Nucleus accumbens (tissue), 56 donors: ENCODE results near the gene AGFG2.

ENCODE experiments used
- DNase-seq, 56 donors: peaks; one replicate each; lab custom pipeline; 2025; lab: John Stamatoyannopoulos, UW

The AGFG2 gene

DNA sequence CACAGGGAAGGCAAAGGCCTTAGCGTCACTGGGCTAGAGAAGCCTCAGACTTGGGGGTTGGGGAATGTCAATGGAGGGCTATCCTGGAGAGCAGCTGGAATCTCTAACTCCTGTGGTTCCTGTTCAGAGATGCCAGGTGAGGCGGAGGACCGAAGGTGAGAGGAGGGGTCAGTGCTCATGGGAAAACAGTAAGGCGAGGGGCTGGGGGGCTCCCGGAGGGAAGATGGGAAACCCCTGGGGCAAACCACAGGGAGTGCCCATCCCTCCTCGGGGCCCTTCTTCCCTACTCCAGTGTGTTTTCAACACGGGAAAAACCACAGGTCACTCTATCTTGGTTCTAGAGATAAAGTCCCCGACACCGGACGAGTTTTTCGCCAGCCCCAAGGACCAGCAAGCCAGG lies 43.6 kb downstream of the AGFG2 start:
- DNase-seq: no peak

DNA sequence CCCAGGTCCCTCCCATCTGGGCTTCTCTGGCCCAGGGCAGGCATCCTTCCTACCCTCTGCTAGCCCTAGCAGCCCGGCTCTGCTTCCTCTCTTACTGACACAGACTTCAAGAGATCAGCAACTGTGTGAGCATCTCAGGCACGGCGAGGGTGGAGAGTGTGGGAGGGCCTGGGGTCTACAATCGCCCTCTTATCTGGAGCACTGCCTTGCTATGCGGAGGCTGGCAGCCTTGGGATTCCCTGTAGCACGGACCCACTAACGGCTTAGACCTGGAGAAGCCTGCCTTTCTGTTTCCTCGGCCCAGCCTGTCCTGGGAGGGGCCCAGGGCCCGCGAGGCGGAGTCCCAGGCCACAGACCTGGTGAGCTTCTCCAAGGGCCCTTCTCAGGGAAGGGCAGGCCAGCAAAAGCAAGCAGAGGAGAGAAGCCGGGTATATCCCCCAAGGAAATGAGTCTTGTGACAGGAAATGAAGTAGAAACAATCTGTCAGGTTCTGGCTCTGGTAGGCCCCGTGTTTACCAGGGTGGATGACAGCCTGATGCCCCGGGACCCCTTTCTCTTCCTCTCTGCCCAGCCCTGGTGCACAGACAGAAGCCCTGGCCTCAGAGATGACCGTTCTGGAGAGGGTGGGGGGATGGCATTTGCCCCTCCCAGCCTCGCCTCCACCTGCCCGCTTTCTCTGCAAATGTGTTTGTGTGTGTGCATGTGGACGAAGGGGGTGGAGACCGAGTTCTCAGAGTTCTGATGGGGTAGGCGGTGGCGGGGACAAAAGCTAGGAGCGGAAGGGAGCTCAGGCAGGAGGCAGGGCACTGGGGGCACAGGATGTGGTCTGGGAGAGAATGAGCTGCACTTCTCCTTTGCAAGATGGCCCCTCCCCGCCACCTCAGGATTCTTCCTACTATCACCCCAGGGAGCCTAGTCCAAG lies 44.4 kb downstream of the AGFG2 start:
- DNase-seq: peak in 15 of 56 donors; percentile 4 to 39 (median 20)

DNA sequence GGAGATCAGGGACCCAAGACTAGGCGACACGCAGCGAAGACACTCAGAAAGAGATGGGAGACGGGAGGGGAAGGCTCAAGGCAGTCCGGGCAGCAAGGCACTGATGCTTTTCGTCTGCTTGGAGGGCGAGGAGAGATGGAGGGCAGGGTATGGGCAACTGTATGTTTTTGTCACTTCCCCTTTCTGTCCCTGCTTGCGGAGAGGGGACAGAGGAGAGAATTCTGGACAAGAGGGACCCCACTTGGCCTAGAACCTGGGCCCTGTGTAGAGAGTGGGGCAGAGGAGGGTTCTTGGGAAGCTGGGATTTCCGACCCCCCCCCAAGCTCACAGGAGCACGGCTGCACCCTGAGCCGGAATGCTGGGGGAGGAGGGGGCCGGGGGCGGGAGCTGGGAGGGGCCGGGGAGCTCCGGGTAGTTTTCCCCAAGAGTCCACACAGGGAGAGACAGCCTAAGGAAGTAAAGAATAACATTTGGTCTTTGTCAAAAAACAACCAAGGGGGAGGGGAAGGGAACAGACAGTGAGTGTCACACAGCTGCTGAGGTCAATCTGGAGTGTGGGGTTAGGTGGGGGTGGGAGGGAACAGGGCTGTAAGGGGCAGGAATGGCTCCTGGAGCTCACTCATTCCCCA lies 45.2 kb downstream of the AGFG2 start:
- DNase-seq: no peak

DNA sequence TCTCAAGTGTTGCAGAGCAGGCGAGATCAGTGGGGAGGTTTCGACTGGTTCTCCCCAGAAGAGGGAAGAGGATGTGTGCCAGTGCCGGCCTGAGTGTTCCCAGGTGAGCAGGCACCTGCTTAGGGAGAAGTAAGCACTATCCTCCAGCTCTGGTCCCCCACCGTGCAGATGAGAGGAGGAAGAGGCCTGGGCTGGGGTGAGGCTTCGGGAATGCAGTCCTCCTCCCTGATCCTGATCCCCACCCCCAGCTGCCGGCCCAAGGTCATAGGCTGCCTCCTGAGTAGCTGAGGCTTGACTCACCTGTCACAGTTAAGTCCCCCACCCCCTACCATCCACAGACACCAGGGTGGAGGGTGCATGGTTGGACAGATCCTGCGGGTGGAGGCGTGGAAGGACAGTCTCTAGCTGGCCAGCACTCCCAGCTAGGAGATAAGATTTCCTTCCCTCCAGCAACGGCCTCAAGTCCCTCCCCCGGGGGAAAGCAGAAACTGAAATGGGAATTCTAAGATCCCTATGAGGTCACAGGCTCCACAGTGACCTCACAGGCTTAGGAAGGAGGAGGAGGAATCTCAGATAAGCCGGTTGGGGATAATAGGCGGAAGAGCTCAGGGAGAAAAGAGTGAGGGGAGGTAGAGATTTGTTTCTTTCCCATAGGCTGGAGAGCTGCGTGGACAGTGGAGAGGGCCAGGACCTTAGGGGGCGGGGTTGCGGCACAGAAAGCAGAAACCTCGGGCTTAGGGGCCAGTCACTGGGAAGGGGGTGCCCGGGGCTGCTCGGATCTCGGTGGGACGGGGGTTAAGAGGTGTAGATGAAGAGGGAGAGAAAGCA lies 45.9 kb downstream of the AGFG2 start:
- DNase-seq: no peak

DNA sequence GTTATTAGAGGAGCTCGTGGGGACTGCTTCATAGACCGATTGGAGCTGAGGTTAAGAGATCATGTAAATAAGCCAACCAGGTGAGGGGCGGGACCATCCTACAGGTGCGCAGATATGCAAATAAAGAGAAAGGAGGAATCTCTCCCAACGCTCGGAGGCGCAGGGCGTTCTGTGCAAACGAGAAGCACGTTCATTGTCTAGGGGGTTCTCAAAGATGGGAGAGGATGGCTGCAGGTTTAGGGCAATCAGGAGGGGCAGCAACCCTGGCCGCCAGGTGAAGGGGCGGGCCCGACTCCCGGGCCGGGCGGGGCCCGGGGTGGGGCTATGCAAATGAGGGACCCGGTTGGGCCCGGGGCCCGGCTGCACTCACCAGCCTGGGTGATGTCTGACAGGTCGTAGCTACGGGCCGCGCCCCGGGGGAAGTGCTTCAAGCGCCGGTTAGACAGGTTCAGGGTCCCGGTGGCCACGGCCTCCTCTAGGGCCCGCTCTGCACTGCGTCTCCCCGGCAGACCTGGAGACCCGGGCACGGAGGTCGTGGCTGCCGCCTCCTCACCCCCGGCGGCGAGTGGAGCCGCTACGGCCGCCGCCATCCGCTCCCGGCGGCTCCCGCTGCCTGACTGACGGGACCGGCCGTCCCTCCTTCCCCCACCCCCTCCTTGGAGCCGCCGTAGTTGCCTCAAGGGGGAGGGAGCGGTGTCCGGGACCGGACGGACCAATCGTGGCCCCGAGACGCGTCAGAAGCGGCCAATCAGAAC lies 46.7 kb downstream of the AGFG2 start, which contains the start of gene LRCH4:
Gene LRCH4, minus strand, starts transcription at position 619 of the 755 bp plus-strand sequence. Its CDS starts 29 bp downstream, at position 590.
- DNase-seq: peak in 10 of 56 donors; percentile 44 to 71 (median 62)

DNA sequence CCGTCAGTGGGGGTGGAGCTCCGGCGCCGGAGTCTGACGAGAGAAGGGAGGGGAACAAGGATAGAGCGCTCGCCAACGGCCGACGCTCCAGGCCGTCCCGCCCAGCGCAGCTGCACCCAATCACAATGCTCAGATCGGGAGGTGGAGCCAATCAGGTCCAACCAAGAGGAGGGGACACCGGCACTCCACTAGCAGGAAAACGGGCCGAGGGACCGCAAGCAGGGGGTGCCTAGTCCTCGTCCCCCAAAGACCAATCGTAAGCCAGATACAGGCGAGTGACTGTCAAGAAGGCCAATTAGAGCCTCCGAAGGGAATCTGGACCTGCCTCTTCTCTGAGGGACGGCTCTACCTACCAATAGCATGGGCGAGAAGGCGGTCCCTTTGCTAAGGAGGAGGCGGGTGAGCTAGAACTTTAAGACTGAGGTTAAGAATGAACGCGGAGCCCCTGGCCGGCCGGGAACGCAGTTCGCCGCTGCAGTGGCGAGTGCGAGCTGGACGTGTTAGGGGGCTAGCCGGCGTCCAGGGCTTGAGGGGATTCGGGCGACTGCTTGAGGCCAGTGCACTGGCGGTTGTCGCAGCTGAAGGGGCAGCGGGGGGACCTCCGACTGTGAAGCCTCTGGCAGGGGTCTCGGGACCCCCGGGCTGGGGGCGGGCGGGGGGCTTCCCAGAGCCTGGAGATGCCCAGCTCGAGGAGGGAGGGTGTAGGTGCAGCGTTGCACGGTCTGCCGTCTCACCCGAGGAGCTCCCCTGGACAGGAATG lies 47.4 kb downstream of the AGFG2 start, which contains the start of gene FBXO24:
Gene FBXO24, plus strand, starts transcription at position 63 of the 760 bp plus-strand sequence. Its CDS starts 298 bp downstream, at position 361.
- peak; percentile 99 to 100 (median 100) for DNase-seq

DNA sequence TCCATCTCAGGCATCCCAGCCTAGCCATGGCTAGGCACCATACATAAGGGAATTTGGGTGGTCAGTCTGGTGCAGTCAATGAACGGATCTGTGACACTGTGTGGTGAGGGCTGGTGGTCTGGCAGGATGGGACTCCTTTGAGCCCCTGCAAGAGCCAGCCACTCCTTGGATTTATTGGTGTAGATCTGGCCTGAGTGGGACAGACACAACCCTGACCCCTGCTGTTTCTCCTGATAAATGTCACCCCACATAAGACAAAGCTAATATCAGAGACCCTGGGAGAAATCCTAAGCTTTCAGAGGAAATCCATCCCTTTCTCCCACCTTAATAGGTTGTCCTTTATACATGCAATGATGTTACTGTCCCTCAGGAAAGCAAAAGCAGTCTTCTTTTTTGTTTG lies 49.4 kb downstream of the AGFG2 start:
- DNase-seq: no peak

DNA sequence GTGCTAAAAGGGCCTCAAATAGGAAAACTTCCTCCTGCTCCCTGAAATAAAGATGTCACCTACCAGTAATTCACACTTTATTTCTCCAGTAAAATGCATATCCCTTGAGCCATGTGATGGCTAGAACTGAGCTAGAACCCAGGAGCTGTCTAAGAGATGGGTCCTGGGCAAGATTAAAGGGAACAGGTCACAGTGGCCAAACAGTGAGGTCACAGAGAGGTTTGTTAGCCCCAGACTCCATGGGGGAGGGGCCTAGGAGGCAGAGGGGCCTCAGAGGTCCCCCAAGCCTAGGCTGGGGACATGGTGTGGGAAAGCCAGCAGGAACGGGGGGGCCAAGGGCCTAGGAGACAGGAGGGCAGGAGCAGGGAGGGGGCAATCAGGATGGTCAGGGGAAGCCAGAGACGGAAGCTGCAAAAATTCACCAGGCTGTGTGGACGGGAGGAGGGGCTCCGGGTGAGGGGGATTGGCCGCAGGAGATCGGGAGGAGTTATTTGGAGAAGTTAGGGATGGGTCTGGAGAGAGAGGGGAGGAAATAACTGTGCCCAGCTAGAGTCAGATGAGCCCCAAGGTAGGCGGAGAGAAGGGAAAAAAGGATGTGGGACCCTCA lies 50.4 kb downstream of the AGFG2 start:
- DNase-seq: no peak

DNA sequence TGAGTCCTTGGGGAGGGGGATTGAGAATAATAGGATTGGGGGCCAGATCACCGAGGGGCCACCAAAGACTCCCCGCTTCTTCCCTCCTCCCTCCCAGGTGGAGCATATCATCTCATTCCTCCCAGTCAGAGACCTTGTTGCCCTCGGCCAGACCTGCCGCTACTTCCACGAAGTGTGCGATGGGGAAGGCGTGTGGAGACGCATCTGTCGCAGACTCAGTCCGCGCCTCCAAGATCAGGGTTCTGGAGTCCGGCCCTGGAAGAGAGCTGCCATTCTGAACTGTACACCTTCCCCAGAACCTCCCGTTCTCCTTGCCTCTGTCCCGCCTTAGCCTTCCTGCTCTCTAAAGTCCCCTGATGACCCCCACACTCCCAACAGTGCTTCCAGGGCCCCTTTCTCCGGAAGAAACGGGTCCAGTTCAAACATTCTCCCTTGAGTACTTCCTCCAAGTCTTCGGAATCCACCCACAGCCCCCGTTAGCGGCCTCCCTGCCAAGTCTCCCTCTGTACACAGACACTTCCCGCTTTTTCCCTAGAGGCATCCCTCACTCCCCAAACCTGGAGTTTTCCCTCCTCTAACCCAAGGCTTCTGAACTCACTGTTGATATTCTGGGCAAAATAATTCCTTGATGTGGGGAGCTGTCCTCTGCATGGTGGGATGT lies 51.2 kb downstream of the AGFG2 start:
- no peak for DNase-seq

DNA sequence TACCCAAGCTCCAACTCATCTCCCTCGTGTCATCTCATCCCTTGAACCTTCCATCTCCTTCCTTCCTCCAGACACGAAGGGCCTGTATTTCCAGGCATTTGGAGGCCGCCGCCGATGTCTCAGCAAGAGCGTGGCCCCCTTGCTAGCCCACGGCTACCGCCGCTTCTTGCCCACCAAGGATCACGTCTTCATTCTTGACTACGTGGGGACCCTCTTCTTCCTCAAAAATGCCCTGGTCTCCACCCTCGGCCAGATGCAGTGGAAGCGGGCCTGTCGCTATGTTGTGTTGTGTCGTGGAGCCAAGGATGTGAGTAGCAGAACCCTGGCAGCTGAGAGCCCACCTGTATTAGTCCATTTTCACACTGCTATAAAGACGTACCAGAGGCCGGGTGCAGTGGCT lies 52.6 kb downstream of the AGFG2 start:
- no peak for DNase-seq

DNA sequence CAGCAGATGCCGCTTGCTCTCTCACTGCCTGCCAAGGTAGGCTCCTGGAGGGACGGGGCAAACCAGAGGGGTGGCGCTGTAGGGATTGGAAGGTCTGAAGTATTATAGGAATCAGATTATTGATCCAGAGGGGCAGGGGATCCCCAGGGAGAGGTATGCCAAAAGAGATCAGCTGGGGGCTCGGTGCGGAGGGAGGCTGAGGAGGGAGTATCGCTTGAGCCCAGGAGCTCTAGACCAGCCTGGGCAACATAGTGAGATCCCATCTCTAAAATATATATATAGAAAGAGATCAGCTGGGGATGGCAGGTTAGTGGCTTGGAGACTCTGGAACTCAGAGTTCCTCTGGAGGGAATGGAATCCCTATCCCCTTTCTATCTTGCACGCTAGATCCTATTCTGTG lies 56.2 kb downstream of the AGFG2 start:
- DNase-seq: no peak

DNA sequence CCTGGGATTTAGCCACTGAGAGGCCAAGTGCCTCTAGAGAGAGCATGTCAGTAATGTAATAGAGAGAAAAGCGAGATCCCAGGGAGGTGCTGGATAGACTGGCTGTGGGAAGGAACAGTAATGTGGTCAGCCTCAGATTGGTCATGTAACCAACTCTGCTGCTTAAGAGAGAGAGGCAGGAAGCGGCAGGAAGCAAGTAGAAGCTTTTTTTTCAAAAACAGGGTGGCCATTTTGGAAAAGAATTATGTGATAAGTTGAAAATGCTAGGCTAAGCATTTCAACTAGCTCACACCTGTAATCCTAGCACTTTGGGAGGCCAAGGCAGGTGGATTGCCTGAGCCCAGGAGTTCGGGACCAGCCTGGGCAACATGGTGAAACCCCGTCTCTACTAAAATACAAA lies 59.4 kb downstream of the AGFG2 start:
- no peak for DNase-seq

DNA sequence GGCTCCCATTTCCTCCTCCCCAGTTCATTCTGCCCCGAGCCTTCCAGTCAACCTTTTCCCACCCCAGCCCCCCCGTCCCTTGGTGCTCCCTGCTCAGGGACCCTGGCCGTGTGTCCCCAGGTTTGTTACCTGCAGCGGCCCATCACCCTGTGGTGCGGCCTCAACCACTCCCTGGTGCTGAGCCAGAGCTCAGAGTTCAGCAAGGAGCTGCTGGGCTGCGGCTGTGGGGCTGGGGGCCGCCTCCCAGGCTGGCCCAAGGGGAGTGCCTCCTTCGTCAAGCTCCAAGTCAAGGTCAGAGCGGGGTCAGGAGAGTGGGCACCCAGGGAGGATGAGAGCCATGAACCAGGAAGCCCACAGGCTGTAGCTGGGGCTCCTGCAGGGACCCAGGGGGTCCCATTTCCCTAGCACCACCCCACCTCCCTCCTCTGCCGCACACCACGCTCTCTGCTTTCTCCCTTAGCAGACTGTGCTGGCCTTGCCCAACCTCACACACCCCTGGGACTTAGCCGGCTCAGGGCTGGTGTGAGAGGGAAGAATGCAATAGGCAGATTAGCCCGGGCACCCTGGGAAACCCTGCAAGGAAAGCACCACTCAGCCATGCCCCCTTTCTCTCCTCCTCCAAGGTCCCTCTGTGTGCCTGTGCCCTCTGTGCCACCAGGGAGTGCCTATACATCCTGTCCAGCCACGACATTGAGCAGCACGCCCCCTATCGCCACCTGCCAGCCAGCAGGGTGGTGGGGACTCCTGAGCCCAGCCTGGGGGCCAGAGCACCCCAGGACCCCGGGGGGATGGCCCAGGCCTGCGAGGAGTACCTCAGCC lies 61.1 kb downstream of the AGFG2 start:
- no peak for DNase-seq

DNA sequence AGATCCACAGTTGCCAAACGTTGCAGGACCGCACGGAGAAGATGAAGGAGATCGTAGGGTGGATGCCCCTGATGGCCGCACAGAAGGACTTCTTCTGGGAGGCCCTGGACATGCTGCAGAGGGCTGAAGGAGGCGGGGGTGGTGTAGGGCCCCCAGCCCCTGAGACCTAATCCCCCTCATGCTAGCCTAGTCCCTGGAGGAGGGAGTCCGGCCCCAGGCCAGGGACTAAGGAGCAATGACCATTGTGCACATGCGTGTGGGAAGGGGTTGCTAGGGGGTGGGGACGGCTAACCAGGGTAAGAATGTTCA lies 61.7 kb downstream of the AGFG2 start:
- no peak for DNase-seq

DNA sequence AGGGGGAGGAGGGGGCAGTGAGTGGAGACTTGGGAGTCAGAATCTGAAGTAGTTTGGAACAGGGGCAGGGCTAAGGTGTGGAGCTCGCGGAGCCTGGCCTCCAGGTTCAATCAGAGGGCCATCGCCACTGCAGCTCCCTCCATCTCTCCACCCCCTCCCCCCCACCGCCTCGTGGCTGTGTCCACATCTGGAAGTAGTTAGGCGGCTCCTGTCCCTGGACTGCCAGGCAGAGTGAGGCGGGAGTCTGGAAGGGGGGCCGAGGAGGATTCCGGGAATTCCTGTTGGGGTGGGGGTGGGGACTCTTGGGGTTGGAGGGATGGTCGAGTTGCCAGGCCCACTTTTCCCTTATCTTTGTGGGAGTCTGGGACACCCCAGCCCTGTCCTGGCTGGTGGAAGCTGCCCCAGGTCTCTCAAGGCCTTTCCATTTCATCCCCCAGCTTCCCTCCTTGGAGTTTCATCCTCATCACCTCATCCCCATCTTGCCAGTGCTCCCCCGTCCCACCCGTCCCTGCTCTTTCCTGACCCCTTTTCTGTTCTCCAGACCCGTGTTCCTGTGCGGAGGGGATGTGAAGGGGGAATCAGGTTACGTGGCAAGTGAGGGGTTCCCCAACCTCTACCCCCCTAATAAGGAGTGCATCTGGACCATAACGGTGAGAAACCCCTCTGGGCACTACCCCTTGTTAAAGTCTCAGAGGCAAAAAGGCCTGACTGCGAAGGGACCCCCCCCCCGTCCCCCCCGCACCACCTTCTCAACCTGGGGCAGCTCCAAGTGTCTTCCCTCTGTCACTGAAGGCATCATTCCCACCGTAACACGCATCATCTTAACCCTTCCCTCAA lies 64.1 kb downstream of the AGFG2 start:
- DNase-seq: no peak

DNA sequence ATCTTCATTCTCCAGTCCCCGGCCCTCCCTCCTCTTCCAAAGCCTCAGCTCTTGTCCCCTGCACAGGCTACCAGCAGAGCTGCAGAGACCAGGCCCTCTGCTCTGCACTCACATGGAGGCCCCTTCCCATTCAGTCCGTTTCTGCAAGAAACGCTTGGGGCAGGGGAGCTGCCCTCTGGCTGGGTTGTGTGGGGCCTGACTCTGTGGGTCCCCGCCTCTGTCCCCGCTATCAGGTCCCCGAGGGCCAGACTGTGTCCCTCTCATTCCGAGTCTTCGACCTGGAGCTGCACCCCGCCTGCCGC lies 64.7 kb downstream of the AGFG2 start:
- no peak for DNase-seq
